Adipocyte (in vitro differentiated cells): Measurements from ENCODE around the gene MUC5B.

Source experiments
- DNase-seq: peaks from one replicate; pipeline ENCODE4 v3.0.0-alpha.2; 2015; ENCODE audit warnings: low read depth
- H3K27me3 ChIP-seq: replicated peaks from 2 replicates; pipeline ENCODE4 v1.7.0; 2013; ENCODE audit warnings: mild to moderate bottlenecking, low read length, moderate library complexity; ENCODE audit not compliant: control insufficient read depth, insufficient read depth
- H3K36me3 ChIP-seq: 2 replicates; pipeline ENCODE4 v1.7.0; 2013; ENCODE audit warnings: low read length, mild to moderate bottlenecking, moderate library complexity; ENCODE audit not compliant: control insufficient read depth, insufficient read depth, severe bottlenecking
- H3K4me1 ChIP-seq: 2 replicates; pipeline ENCODE4 v1.7.0; 2013; ENCODE audit warnings: mild to moderate bottlenecking, low read length, moderate library complexity; ENCODE audit not compliant: control insufficient read depth, insufficient read depth
- H3K4me3 ChIP-seq: 2 replicates; pipeline ENCODE4 v1.7.0; 2013; ENCODE audit warnings: mild to moderate bottlenecking, low read length, moderate library complexity
- H3K9ac ChIP-seq: 2 replicates; pipeline ENCODE4 v1.7.0; 2013; ENCODE audit warnings: mild to moderate bottlenecking, low read length, moderate library complexity
- H3K9me3 ChIP-seq: 2 replicates; pipeline ENCODE4 v1.7.0; 2013; ENCODE audit warnings: mild to moderate bottlenecking, low read length, moderate library complexity; ENCODE audit not compliant: control insufficient read depth

MUC5B gene

DNA sequence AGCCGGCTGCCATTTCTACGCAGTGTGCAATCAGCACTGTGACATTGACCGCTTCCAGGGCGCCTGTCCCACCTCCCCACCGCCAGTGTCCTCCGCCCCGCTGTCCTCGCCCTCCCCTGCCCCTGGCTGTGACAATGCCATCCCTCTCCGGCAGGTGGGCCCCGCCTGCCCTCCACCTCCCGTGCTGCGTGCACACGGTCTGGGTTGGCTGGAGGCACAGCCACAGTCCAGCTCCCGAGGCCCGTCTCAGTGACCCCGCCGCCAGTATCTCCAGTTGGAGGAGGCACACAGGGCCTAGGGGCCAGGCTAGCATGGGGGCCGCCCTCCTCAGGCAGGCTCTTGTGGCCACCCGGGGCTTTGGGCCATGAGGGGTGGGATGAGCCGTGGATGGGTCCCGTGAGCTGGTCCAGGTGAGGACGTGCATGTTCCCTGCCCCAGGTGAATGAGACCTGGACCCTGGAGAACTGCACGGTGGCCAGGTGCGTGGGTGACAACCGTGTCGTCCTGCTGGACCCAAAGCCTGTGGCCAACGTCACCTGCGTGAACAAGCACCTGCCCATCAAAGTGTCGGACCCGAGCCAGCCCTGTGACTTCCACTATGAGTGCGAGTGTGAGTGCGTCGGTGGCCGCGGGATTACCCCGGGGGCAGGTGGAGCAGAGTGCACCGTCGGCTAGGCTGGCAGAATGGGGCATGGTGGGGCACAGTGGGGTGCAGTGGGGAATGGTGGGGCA, 29.7 kb downstream of the MUC5B start:
- H3K9me3 ChIP-seq = no peaks in the 10 kb centered on the region
- no peak for DNase-seq
- H3K4me3 ChIP-seq = no peak overlapping the region
- peaks cover 3% of the 10 kb centered on the region for H3K27me3 ChIP-seq
- H3K9ac ChIP-seq = no peak overlapping the region
- H3K4me1 ChIP-seq = no peaks in the 10 kb centered on the region
- H3K36me3 ChIP-seq = no peaks in the 10 kb centered on the region

DNA sequence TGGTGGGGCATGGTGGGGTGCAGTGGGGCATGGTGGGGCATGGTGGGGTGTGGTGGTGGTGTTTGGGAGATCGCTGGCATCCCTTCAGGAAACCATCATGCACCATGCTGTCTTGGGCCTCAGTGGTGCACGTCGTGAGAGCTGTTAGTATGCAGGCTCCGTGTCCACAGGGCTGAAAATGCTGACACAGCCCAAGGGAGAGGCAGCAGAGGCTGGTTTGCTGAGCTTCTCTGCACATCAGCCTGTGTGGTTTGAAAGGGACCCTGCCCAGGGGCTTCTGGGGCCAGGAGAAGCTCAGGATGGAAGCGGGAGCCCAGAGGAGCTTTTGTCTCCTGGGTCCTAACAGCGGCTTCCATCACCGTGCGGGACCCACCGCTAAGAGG, 30.2 kb downstream of the MUC5B start:
- H3K9ac ChIP-seq = no peak overlapping the region
- DNase-seq = no peak
- peaks cover 3% of the 10 kb centered on the region for H3K27me3 ChIP-seq
- H3K9me3 ChIP-seq = no peaks in the 10 kb centered on the region
- H3K36me3 ChIP-seq = no peaks in the 10 kb centered on the region
- no peak overlapping the region for H3K4me3 ChIP-seq
- no peaks in the 10 kb centered on the region for H3K4me1 ChIP-seq

DNA sequence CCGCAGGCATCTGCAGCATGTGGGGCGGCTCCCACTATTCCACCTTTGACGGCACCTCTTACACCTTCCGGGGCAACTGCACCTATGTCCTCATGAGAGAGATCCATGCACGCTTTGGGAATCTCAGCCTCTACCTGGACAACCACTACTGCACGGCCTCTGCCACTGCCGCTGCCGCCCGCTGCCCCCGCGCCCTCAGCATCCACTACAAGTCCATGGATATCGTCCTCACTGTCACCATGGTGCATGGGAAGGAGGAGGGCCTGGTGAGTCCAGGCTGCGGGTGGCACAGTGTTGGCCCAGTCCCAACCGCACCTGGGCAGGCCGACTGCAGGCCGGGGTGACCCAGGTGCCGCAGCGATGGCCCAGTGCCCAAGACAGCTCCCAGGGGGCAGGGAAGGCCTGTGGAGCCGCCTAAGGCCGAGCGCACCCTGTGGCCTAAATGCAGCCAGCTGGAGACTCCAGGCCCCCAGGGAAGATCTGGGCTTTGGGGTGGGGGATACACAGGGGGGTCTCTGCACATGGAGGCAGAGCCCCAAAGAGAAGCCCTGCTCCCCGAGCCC, 31.3 kb downstream of the MUC5B start:
- peaks cover 3% of the 10 kb centered on the region for H3K27me3 ChIP-seq
- no peak for DNase-seq
- no peaks in the 10 kb centered on the region for H3K4me1 ChIP-seq
- H3K4me3 ChIP-seq = no peak overlapping the region
- no peaks in the 10 kb centered on the region for H3K36me3 ChIP-seq
- H3K9me3 ChIP-seq = no peaks in the 10 kb centered on the region
- no peak overlapping the region for H3K9ac ChIP-seq

DNA sequence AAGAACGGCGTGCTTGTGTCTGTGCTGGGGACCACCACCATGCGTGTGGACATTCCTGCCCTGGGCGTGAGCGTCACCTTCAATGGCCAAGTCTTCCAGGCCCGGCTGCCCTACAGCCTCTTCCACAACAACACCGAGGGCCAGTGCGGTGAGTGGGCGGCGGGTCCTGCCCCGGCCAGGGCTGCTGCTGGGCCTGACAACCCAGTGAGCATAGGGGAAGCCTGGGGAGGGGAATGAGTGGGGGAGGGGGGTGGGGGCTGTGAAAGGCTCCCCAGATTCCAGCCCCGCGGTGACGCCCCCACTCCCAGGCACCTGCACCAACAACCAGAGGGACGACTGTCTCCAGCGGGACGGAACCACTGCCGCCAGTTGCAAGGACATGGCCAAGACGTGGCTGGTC, 31.9 kb downstream of the MUC5B start:
- DNase-seq = no peak
- Histone ChIP-seq H3K4me3 (no peak overlapping the region), H3K36me3 (no peaks in the 10 kb centered on the region), H3K9ac (no peak overlapping the region), H3K27me3 (peaks cover 3% of the 10 kb centered on the region), H3K4me1 (no peaks in the 10 kb centered on the region), H3K9me3 (no peaks in the 10 kb centered on the region)

DNA sequence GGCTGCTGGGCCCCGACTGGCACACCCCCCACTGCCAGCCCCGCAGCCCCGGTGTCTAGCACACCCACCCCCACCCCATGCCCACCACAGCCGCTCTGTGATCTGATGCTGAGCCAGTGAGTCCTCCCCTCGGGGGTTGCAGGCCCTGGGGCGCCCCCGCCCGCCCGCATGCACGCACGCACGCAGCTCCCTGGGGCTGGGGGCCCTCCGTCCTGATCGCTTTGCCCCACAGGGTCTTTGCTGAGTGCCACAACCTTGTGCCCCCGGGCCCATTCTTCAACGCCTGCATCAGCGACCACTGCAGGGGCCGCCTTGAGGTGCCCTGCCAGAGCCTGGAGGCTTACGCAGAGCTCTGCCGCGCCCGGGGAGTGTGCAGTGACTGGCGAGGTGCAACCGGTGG, 32.3 kb downstream of the MUC5B start:
- H3K4me3 ChIP-seq = no peak overlapping the region
- H3K9ac ChIP-seq = no peak overlapping the region
- no peaks in the 10 kb centered on the region for H3K9me3 ChIP-seq
- no peak for DNase-seq
- no peaks in the 10 kb centered on the region for H3K36me3 ChIP-seq
- H3K4me1 ChIP-seq = no peaks in the 10 kb centered on the region
- H3K27me3 ChIP-seq = peaks cover 3% of the 10 kb centered on the region

DNA sequence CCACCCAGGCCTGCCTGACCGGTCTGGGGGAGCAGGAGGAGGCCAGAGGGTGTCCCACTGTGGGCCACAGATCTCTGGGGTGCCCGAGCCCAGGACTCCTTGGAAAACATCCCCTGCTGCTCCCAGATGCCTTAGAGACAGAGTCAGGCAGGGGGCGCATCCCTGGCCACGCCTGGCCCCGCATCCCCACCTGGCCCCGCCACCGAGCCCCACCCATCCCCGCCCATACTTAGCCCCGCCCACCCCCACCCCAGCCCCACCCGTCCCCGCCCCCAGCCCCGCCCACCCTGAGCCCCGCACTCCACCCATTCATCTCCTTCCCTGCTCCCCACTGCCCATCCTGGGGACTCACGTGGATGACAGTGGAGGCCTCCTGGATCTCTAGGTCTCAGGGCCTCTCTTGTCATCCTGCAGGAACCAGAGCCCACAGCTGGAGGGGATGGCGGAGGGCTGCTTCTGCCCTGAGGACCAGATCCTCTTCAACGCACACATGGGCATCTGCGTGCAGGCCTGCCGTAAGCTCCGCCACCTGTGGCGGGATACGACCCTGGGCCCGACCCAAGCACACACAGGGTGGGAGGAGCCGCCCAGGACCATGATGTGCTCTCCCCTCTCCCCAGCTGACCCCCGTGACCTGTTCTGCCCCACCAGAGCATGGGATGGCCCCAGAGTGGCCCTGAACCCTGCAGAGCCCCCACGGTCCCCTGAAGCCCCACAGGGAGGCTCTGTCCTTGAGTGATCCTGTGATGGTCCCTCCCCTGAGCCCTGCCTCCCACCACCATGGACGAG, 33.6 kb downstream of the MUC5B start:
- peaks cover 3% of the 10 kb centered on the region for H3K27me3 ChIP-seq
- no peaks in the 10 kb centered on the region for H3K9me3 ChIP-seq
- DNase-seq = no peak
- no peaks in the 10 kb centered on the region for H3K4me1 ChIP-seq
- no peaks in the 10 kb centered on the region for H3K36me3 ChIP-seq
- no peak overlapping the region for H3K4me3 ChIP-seq
- no peak overlapping the region for H3K9ac ChIP-seq

DNA sequence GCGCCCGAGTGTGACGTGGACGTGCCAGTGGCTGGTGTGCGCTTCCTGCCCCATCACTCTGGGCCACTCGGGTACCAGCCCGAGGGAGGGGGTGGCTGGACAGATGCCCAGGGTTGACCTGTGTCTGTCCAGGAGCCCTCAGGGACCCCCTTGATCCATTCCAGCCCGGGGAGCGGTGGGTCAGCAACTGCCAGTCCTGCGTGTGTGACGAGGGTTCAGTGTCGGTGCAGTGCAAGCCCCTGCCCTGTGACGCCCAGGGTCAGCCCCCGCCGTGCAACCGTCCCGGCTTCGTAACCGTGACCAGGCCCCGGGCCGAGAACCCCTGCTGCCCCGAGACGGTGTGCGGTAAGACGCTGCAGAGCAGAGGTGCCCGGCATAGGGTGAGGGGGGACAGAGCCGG, 34.5 kb downstream of the MUC5B start:
- no peak overlapping the region for H3K4me3 ChIP-seq
- DNase-seq = no peak
- no peaks in the 10 kb centered on the region for H3K36me3 ChIP-seq
- peaks cover 7% of the 10 kb centered on the region for H3K4me1 ChIP-seq
- peaks cover 3% of the 10 kb centered on the region for H3K27me3 ChIP-seq
- no peaks in the 10 kb centered on the region for H3K9me3 ChIP-seq
- no peak overlapping the region for H3K9ac ChIP-seq

DNA sequence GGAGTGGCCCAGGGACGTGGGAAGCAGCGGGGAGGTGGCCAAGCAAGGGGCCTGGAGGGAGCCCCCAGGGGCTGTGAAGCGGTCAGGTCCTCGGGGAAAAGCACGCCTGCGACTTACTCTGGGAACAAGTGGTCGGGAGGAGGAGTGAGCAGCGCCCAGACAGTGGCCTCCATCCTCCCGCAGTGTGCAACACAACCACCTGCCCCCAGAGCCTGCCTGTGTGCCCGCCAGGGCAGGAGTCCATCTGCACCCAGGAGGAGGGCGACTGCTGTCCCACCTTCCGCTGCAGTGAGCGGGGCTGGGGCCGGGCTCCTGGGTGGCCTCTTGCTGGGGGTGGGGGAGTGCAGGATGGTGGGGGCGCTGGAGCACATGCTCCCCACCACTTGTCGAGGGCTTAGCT, 35.0 kb downstream of the MUC5B start:
- peaks cover 3% of the 10 kb centered on the region for H3K27me3 ChIP-seq
- no peak overlapping the region for H3K4me3 ChIP-seq
- H3K9ac ChIP-seq = no peak overlapping the region
- H3K9me3 ChIP-seq = no peaks in the 10 kb centered on the region
- no peaks in the 10 kb centered on the region for H3K36me3 ChIP-seq
- peaks cover 10% of the 10 kb centered on the region for H3K4me1 ChIP-seq
- DNase-seq = no peak

DNA sequence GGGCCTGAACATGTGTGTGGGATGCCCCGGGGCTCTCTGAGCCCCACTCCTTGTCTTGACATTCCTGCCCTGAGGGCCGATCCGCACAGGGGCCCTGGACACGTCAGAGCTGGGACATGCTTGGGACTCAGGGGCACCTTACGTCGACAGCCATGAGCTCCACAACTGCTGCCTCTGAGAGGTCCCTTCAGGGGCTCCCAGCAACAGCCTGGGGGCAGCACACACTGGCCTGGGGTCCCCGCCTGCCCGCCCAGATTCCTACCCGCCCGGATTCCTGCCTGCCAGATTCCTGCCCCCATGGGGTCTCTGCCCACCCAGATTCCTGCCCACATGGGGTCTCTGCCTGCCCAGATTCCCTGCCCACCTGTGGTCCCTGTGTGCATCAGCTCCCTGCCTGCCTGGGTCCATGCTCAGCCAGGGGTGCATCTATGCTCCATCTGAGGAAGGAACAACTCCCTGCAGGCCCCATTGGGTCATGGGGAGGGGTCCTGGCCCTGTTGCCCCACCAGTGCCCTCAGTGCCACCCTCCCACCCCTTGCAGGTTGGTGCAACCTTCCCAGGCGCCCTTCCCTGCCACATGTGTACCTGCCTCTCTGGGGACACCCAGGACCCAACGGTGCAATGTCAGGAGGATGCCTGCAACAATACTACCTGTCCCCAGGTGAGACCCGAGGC, 35.7 kb downstream of the MUC5B start:
- Histone ChIP-seq H3K9ac (no peak overlapping the region), H3K4me3 (no peak overlapping the region), H3K4me1 (peaks cover 13% of the 10 kb centered on the region), H3K27me3 (no peaks in the 10 kb centered on the region), H3K36me3 (no peaks in the 10 kb centered on the region), H3K9me3 (no peaks in the 10 kb centered on the region)
- no peak for DNase-seq

DNA sequence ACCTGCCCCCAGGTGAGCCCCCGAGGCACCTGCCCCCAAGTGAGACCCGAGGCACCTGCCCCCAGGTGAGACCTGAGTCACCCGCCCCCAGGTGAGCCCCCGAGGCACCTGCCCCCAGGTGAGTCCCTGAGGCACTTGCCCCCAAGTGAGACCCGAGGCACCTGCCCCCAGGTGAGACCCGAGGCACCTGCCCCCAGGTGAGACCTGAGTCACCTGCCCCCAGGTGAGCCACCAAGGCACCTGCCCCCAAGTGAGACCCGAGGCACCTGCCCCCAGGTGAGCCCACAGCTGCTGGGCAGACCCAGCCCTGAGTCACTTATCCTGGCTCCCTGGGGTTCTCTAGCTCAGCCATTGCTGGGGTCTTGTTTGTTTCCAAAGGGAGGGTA, 36.2 kb downstream of the MUC5B start:
- no peaks in the 10 kb centered on the region for H3K27me3 ChIP-seq
- no peaks in the 10 kb centered on the region for H3K9me3 ChIP-seq
- H3K4me1 ChIP-seq = peaks cover 13% of the 10 kb centered on the region
- DNase-seq = no peak
- no peak overlapping the region for H3K9ac ChIP-seq
- no peak overlapping the region for H3K4me3 ChIP-seq
- H3K36me3 ChIP-seq = no peaks in the 10 kb centered on the region

DNA sequence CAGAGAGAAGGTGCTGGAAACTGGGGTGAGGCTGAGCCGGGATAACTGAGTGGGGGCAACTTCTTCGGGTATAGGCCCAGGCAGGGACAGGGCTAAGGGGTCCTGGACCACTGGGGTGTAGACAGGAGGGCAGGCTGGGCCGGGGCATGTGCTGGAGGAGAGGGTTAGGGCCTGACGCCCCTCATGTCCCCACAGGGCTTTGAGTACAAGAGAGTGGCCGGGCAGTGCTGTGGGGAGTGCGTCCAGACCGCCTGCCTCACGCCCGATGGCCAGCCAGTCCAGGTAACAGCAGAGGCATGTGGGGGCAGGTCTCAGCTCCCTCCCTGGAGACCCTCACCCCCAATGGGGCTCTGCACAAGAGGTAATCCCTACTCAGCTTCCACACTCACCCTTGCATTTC, 36.7 kb downstream of the MUC5B start:
- no peaks in the 10 kb centered on the region for H3K9me3 ChIP-seq
- no peak for DNase-seq
- H3K4me1 ChIP-seq = peaks cover 15% of the 10 kb centered on the region
- no peaks in the 10 kb centered on the region for H3K36me3 ChIP-seq
- H3K27me3 ChIP-seq = no peaks in the 10 kb centered on the region
- H3K4me3 ChIP-seq = no peak overlapping the region
- no peak overlapping the region for H3K9ac ChIP-seq
